MG63 (cell line): ENCODE measurements around the gene CPNE6. TPM values are rescaled to one million over a fixed set of nuclear protein-coding genes. Genes with fewer than 3 reads are reported as not detected.

Experiments
- DNase-seq: peaks from one replicate; pipeline ENCODE4 v3.0.0-alpha.2; 2020
- H3K27me3 ChIP-seq: fragments of 250-450 bp; sonication (Bioruptor Pico); 2 replicates; pipeline ENCODE4 v1.5.1; 2020; ENCODE audit warnings: mild to moderate bottlenecking, moderate library complexity
- H3K36me3 ChIP-seq: fragments of 250-450 bp; sonication (Bioruptor Pico); 2 replicates; pipeline ENCODE4 v1.5.1; 2020; ENCODE audit warnings: mild to moderate bottlenecking, moderate library complexity
- H3K4me3 ChIP-seq: fragments of 250-450 bp; sonication (Bioruptor Pico); 2 replicates; pipeline ENCODE4 v1.5.1; 2020; ENCODE audit warnings: mild to moderate bottlenecking, moderate library complexity
- H3K9me3 ChIP-seq: fragments of 250-450 bp; sonication (Bioruptor Pico); 2 replicates; pipeline ENCODE4 v1.5.1; 2020; ENCODE audit warnings: mild to moderate bottlenecking, moderate library complexity
- total RNA-seq: library from RNA; depleted of rRNA; stranded (reverse); fragments of >200 nt; shearing (Covaris generic); gene quantifications from 2 replicates; pipeline ENCODE4 v1.2.3, GENCODE V29; 2014; ENCODE audit warnings: low replicate concordance

The CPNE6 gene
- total RNA-seq, 1 experiment from 2014 or later: not detected

GRCh38 chr14:24062216-24062980 lies 9.0 kb upstream of the CPNE6 start:
- no peaks in the 10 kb centered on the region for H3K27me3 ChIP-seq
- H3K36me3 ChIP-seq: no peaks in the 10 kb centered on the region
- no peak for DNase-seq
- H3K4me3 ChIP-seq: no peak overlapping the region
- H3K9me3 ChIP-seq: no peaks in the 10 kb centered on the region

GRCh38 chr14:24063263-24063836 lies 8.0 kb upstream of the CPNE6 start:
- no peak for DNase-seq
- Histone ChIP-seq H3K36me3 (no peaks in the 10 kb centered on the region), H3K4me3 (no peak overlapping the region), H3K9me3 (no peaks in the 10 kb centered on the region), H3K27me3 (no peaks in the 10 kb centered on the region)

- no peak for DNase-seq
- H3K27me3 ChIP-seq: no peaks in the 10 kb centered on the region
- H3K4me3 ChIP-seq: no peak overlapping the region
- no peaks in the 10 kb centered on the region for H3K9me3 ChIP-seq
- H3K36me3 ChIP-seq: no peaks in the 10 kb centered on the region
Measured at GRCh38 chr14:24064091-24064795, 7.1 kb upstream of the CPNE6 start.

- Histone ChIP-seq H3K9me3 (no peaks in the 10 kb centered on the region), H3K36me3 (no peaks in the 10 kb centered on the region), H3K4me3 (no peak overlapping the region), H3K27me3 (no peaks in the 10 kb centered on the region)
- DNase-seq: no peak
Measured at GRCh38 chr14:24064856-24065255, 6.5 kb upstream of the CPNE6 start.

- no peaks in the 10 kb centered on the region for H3K36me3 ChIP-seq
- DNase-seq: no peak
- H3K27me3 ChIP-seq: no peaks in the 10 kb centered on the region
- no peak overlapping the region for H3K4me3 ChIP-seq
- H3K9me3 ChIP-seq: no peaks in the 10 kb centered on the region
Measured at GRCh38 chr14:24065408-24065807, 6.0 kb upstream of the CPNE6 start.

GRCh38 chr14:24066496-24067132 lies 4.7 kb upstream of the CPNE6 start:
- Histone ChIP-seq H3K36me3 (no peaks in the 10 kb centered on the region), H3K27me3 (no peaks in the 10 kb centered on the region), H3K4me3 (no peak overlapping the region), H3K9me3 (no peaks in the 10 kb centered on the region)
- DNase-seq: no peak

GRCh38 chr14:24067133-24068082 lies 4.0 kb upstream of the CPNE6 start:
- Histone ChIP-seq H3K9me3 (no peaks in the 10 kb centered on the region), H3K27me3 (no peaks in the 10 kb centered on the region), H3K4me3 (no peak overlapping the region), H3K36me3 (no peaks in the 10 kb centered on the region)
- DNase-seq: no peak

GRCh38 chr14:24068711-24069410 lies 2.5 kb upstream of the CPNE6 start:
- Histone ChIP-seq H3K9me3 (no peaks in the 10 kb centered on the region), H3K27me3 (no peaks in the 10 kb centered on the region), H3K4me3 (no peak overlapping the region), H3K36me3 (no peaks in the 10 kb centered on the region)
- DNase-seq: no peak

GRCh38 chr14:24069411-24069735 lies 2.0 kb upstream of the CPNE6 start:
- Histone ChIP-seq H3K27me3 (no peaks in the 10 kb centered on the region), H3K36me3 (no peaks in the 10 kb centered on the region), H3K9me3 (no peaks in the 10 kb centered on the region), H3K4me3 (no peak overlapping the region)
- no peak for DNase-seq

GRCh38 chr14:24070285-24071143 lies 848 bp upstream of the CPNE6 start:
- DNase-seq: no peak
- no peak overlapping the region for H3K4me3 ChIP-seq
- H3K27me3 ChIP-seq: no peaks in the 10 kb centered on the region
- no peaks in the 10 kb centered on the region for H3K36me3 ChIP-seq
- no peaks in the 10 kb centered on the region for H3K9me3 ChIP-seq

GRCh38 chr14:24071836-24072430 lies 571 bp downstream of the CPNE6 start:
- Histone ChIP-seq H3K36me3 (no peaks in the 10 kb centered on the region), H3K27me3 (no peaks in the 10 kb centered on the region), H3K4me3 (no peak overlapping the region), H3K9me3 (no peaks in the 10 kb centered on the region)
- DNase-seq: no peak

GRCh38 chr14:24072436-24072835 lies 1.1 kb downstream of the CPNE6 start:
- DNase-seq: no peak
- Histone ChIP-seq H3K27me3 (no peaks in the 10 kb centered on the region), H3K36me3 (no peaks in the 10 kb centered on the region), H3K4me3 (no peak overlapping the region), H3K9me3 (no peaks in the 10 kb centered on the region)

GRCh38 chr14:24072881-24073877 lies 1.8 kb downstream of the CPNE6 start:
- H3K36me3 ChIP-seq: no peaks in the 10 kb centered on the region
- no peaks in the 10 kb centered on the region for H3K9me3 ChIP-seq
- no peak overlapping the region for H3K4me3 ChIP-seq
- no peaks in the 10 kb centered on the region for H3K27me3 ChIP-seq
- no peak for DNase-seq
